ENCODE data around the gene FAM98C.

The FAM98C gene

GRCh38 chr19:38427035-38427677 is 24.3 kb downstream of the FAM98C start:
- DNase-seq (ENCODE audit: low read depth in 2 of 2), result peak; percentile 26 to 35

DNA sequence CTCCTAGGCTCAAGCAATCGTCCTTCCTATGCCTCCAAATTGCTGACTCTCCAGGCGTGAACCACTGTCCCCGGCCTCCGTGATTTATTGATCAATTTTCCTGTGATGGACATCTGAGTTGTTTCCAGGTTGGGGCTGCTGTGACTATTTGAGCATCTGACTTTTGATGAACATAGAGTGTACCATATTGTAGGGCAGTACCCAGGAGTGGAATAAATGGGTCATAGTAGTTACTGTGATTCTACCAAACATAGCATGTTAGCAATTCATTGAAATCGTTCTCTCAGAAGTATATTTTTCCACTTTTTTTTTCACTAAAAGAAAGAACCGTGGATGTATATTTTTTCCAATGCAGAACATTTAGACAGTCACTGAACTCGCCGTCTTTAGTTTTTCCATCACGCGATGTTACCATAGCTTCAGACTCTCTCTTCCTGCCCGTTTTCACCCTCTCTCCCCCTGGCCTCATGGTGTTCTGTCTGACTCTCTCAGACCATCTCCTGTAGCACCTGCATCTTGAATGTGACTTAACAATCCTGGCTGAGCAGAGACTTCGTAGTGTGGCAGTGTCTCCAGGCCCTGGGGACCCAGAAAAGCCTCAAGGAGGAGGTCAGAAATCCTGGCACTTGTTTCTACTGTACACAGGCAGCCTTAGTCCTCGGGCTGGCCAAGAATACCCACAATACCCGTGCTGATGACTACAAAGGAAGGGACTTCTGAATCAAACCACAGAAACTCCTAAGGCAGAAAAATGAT is 26.3 kb downstream of the FAM98C start:
- DNase-seq (ENCODE audit: low read depth in 2 of 2), result no peak

DNA sequence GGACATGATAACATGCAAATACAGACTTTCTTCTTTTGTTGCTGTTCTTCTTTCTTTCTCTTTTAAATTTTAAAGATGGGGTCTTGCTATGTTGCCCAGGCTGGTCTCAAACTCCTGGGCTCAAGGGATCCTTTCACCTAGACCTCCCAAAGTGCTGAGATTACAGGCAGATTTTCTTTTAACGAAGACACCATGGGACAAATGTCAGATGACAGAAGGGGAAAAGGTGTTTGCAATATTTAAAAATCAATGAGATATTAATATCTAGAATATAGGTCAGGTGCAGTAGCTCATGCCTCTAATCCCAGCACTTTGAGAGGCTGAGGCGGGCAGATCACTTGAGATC is 26.9 kb downstream of the FAM98C start:
- DNase-seq (ENCODE audit: low read depth in 2 of 2), result no peak

DNA sequence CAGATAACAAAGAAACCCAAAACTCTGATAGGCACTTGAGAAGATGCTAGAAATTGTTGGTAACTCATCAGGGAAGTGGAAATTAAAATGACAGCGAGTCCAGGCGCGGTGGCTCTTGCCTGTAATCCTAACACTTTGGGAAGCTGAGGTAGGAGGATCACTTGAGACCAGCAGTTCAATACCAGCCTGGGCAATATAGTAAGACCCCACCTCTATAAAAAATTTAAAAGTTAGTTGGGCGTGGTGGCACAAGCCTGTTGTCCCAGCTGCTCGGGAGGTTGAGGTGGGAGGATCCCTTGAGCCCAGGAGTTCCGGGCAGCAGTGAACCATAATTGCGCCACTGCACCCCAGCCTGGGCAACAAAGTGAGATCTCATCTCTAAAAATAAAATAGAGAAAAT is 28.0 kb downstream of the FAM98C start:
- no peak for DNase-seq (ENCODE audit: low read depth in 2 of 2)

GRCh38 chr19:38433268-38433733 is 30.4 kb downstream of the FAM98C start, which contains the start of gene RYR1:
TSS of gene RYR1 (plus strand) at chr19:38433691. CDS start at chr19:38433830, 139 bp downstream.
- peak; percentile 31 to 64 for DNase-seq (ENCODE audit: low read depth in 2 of 2)

DNA sequence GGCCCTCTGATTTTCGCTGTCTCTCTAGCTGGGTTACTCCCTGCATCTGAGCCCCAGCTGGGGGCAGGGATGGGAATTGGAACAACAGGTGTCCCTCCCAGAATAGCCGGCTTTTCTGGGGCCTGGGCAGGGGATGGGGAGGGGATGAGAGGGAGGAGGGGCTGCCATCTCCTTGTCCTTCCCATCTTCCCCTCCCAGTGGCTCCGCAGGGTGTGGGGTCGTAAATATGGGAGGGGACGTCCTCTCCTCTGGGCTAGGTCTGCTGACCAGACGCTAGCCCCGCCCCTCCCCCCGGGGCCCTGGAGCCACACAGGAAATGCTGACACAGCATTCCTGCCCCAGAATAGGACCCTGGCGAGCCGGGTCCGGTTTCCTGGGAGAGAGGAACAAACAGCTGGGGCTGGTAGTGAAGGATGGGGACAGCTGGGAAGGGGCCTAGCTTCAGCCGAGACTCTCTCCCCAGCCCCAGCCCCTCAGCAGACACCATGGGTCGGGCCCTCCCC is 31.7 kb downstream of the FAM98C start:
- no peak for DNase-seq (ENCODE audit: low read depth in 2 of 2)

GRCh38 chr19:38437295-38437694 is 34.4 kb downstream of the FAM98C start:
- no peak for DNase-seq (ENCODE audit: low read depth in 2 of 2)

DNA sequence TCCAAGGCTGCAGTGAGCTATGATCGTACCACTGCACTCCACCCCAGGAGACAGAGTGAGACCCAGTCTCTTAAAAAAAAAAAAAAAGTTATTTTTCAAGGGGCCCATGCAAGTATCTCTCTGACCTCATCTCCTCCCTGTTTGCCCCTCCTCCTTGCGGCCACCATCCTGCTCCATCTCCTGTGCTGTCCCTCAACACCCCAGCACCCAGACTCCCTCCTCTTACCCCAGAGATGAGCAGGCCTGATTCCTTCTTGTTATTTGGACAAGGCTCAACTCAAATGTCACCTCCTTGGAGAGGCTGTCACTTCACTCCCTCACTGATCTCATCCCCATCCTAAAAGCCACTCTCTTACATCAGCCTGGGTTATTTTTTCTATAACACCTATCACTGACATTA is 35.0 kb downstream of the FAM98C start:
- DNase-seq (ENCODE audit: low read depth in 2 of 2), result no peak

DNA sequence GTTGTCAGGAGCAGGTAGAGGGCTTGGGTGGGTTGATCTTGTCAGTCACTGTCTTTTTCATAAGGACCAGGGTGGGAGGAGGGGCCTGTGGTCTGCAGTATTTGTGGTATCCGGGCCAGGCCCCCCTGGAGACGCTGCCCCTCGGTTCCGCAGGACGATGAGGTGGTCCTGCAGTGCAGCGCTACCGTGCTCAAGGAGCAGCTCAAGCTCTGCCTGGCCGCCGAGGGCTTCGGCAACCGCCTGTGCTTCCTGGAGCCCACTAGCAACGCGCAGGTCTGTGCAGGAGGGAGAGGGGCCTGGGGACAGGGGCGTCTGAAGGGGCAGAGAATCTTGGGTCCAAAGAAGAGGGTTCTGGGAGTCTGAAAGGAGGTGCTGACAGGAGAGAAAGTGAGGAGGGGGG is 37.7 kb downstream of the FAM98C start:
- DNase-seq (ENCODE audit: low read depth in 2 of 2), result no peak

GRCh38 chr19:38441657-38442348 is 38.9 kb downstream of the FAM98C start:
- DNase-seq (ENCODE audit: low read depth in 2 of 2), result no peak

DNA sequence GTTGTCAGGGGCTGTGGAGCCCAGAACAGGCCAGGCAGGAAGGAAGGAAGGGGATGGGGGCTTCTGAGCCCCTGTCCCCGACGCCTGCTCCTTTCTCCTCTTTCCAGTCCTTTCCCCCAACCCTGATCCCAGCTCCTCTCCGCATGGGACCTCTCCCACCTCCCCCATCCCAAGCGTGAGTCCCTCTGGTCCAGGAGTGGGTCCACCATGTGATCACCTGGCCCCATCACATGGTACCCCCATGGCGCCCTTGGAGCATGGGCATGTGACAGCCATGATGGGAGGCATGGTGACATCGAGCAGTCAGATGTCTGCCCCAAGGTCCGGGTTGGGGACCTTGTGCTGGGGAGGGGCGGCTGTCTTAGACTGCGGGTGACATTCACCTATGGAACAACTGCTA is 39.8 kb downstream of the FAM98C start:
- DNase-seq (ENCODE audit: low read depth in 2 of 2), result no peak

DNA sequence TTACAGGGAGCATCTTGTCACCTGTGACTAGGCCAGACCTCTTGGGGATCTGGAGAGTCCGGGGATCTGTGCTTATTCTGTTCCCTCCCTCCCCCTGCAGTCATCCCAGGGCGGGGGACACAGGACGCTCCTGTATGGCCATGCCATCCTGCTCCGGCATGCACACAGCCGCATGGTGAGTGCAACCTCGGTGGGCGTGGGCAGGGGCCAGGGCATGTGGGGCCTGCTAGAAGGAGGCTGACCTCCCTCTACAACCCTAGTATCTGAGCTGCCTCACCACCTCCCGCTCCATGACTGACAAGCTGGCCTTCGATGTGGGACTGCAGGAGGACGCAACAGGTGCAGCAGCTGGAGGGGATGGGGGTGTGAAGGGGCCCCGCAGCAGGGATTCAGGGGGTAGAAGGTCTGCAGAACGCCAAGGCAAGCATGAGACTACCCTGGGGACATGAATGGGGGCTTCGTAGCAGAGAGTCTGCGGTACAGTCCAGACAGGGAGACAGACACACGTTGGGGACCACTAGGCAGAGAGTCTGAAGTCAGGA is 40.6 kb downstream of the FAM98C start:
- DNase-seq (ENCODE audit: low read depth in 2 of 2), result no peak

- DNase-seq (ENCODE audit: low read depth in 2 of 2), result no peak
Measured at GRCh38 chr19:38444026-38444425, 41.1 kb downstream of the FAM98C start.

DNA sequence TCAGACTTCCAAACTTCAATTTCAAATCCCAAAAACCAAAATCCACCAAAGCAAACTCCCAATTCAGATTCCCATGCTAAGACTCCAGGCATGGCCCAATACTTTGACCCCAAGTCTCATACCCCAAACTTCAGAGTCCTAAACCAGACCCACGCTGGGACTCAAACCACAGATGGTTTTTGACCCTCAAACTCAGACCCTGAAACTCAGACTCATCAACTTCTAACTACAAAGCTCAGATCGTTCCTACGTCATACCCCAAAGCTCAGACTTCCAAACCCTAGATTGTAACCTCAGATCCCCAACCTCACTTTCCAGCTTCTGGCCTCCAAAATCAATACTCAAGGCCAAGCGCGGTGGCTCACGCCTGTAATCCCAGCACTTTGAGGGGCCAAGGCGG is 42.5 kb downstream of the FAM98C start:
- DNase-seq (ENCODE audit: low read depth in 2 of 2), result no peak

GRCh38 chr19:38448225-38448624 is 45.3 kb downstream of the FAM98C start:
- no peak for DNase-seq (ENCODE audit: low read depth in 2 of 2)

GRCh38 chr19:38449518-38449917 is 46.6 kb downstream of the FAM98C start:
- DNase-seq (ENCODE audit: low read depth in 2 of 2), result no peak

- DNase-seq (ENCODE audit: low read depth in 2 of 2), result no peak
Measured at GRCh38 chr19:38451036-38451435, 48.1 kb downstream of the FAM98C start.

GRCh38 chr19:38451629-38452028 is 48.7 kb downstream of the FAM98C start:
- no peak for DNase-seq (ENCODE audit: low read depth in 2 of 2)

GRCh38 chr19:38452430-38453366 is 49.8 kb downstream of the FAM98C start:
- peak in 1 of 2 donors; percentile 6 for DNase-seq (ENCODE audit: low read depth in 2 of 2)

GRCh38 chr19:38453596-38453995 is 50.7 kb downstream of the FAM98C start:
- no peak for DNase-seq (ENCODE audit: low read depth in 2 of 2)

DNA sequence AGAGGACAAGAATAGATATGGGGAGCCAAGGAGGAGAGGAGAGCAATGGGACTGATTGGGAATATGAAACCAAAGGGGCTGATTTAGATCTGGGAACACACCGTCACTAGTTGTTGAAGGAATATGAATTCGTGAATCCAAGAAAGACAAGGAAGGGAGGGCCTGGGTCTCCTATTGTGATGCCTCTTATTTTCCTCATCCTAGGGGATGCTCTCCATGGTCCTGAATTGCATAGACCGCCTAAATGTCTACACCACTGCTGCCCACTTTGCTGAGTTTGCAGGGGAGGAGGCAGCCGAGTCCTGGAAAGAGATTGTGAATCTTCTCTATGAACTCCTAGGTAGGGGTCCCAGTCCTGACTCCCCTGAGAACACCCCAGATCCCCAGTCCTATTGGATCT is 52.1 kb downstream of the FAM98C start:
- DNase-seq (ENCODE audit: low read depth in 2 of 2), result no peak

Measured in activated CD4-positive, alpha-beta T cell treated with anti-CD3 and anti-CD28 coated beads for 24 hours (primary cell).